Measurements from ENCODE around the gene ADAMTSL1.

- TF ChIP-seq POLR2A (IDR thresholded peaks at IDR 0.05): no peak
- TF ChIP-seq, protein P1, sequence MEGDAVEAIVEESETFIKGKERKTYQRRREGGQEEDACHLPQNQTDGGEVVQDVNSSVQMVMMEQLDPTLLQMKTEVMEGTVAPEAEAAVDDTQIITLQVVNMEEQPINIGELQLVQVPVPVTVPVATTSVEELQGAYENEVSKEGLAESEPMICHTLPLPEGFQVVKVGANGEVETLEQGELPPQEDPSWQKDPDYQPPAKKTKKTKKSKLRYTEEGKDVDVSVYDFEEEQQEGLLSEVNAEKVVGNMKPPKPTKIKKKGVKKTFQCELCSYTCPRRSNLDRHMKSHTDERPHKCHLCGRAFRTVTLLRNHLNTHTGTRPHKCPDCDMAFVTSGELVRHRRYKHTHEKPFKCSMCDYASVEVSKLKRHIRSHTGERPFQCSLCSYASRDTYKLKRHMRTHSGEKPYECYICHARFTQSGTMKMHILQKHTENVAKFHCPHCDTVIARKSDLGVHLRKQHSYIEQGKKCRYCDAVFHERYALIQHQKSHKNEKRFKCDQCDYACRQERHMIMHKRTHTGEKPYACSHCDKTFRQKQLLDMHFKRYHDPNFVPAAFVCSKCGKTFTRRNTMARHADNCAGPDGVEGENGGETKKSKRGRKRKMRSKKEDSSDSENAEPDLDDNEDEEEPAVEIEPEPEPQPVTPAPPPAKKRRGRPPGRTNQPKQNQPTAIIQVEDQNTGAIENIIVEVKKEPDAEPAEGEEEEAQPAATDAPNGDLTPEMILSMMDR (IDR thresholded peaks at IDR 0.05): no peak
Observed at GRCh38 chr9:18703901-18704379, 230.0 kb downstream of the ADAMTSL1 start.
